ENCODE measurements around the gene CFDP1.

CFDP1 gene

DNA sequence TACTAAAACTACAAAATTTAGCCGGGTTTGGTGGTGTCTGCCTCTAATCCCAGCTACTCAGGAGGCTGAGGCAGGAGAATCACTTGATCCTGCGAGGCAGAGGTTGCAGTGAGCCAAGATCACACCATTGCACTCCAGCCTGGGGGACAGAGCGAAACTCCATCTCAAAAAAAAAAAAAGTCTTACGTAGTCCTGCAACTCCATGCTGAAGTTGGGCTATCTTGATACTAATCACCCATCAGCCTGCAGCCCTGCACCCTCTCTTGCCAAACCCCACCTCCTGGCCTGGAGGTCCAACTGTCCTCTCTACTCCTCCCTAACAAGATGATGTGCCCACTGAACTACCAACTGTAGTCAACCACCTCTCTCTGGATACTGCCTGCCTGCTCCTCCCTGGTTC is 26.4 kb upstream of the CFDP1 start:
- Histone ChIP-seq H2AFZ (ENCODE audit: low read depth, low read length) (no peak overlapping the region), H3K27ac (ENCODE audit: low read length) (no peak overlapping the region), H3K4me2 (ENCODE audit: insufficient read depth, low read length) (no peak overlapping the region), H3K9ac (ENCODE audit: low read depth, low read length) (no peak overlapping the region), H3K4me3 (ENCODE audit: low read depth in 1 of 2, low read length in 2 of 2) (no peak overlapping the region), H3K9me3 (ENCODE audit: insufficient read depth, low read length, severe bottlenecking) (no peaks in the 10 kb centered on the region), H3K27me3 (ENCODE audit: insufficient read depth, low read length, poor library complexity) (no peaks in the 10 kb centered on the region), H3K36me3 (ENCODE audit: insufficient read depth, low read length) (peaks cover 6% of the 10 kb centered on the region), H3K79me2 (ENCODE audit: insufficient read depth, low read length) (peaks cover 95% of the 10 kb centered on the region), H3K4me1 (ENCODE audit: insufficient read depth, low read length) (peaks cover 27% of the 10 kb centered on the region), H4K20me1 (ENCODE audit: insufficient read depth, low read length) (peaks cover 69% of the 10 kb centered on the region)
- no peak for DNase-seq
- TF ChIP-seq EZH2 (IDR thresholded peaks at IDR 0.05; ENCODE audit: borderline replicate concordance, low read depth, low read length, severe bottlenecking) (no peak), CTCF (IDR thresholded peaks at IDR 0.05; ENCODE audit: borderline replicate concordance, extremely low read depth, low read length, poor library complexity, severe bottlenecking) (no peak)
- no peak for ATAC-seq (ENCODE audit: insufficient read depth, low read depth)

DNA sequence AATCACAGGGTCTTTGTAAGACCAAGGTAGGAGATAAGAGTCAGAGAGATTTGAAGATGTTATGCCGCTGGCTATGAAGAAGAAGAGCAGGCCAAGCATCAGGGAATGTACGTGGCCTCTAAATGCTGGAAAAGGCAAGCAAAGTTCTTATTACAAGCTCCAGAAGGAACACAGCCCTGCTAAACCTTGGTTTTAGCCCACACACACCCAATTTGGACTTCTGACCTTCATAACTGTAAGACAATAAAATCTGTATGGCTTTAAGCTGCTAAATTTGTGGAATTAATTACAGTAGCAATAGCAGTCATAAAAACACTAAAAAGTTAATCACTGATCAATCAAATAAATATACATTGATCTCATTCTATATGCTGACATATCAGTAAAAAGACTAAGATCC is 25.1 kb upstream of the CFDP1 start:
- peaks cover 77% of the 10 kb centered on the region for H4K20me1 ChIP-seq (ENCODE audit: insufficient read depth, low read length)
- ATAC-seq (ENCODE audit: insufficient read depth, low read depth) (no peak), DNase-seq (no peak)
- no peak overlapping the region for H3K9ac ChIP-seq (ENCODE audit: low read depth, low read length)
- H3K9me3 ChIP-seq (ENCODE audit: insufficient read depth, low read length, severe bottlenecking): no peaks in the 10 kb centered on the region
- no peak overlapping the region for H3K4me2 ChIP-seq (ENCODE audit: insufficient read depth, low read length)
- TF ChIP-seq EZH2 (IDR thresholded peaks at IDR 0.05; ENCODE audit: borderline replicate concordance, low read depth, low read length, severe bottlenecking) (no peak), CTCF (IDR thresholded peaks at IDR 0.05; ENCODE audit: borderline replicate concordance, extremely low read depth, low read length, poor library complexity, severe bottlenecking) (no peak)
- H3K79me2 ChIP-seq (ENCODE audit: insufficient read depth, low read length): peaks cover 97% of the 10 kb centered on the region
- H3K27ac ChIP-seq (ENCODE audit: low read length): no peak overlapping the region
- H3K27me3 ChIP-seq (ENCODE audit: insufficient read depth, low read length, poor library complexity): no peaks in the 10 kb centered on the region
- H3K4me3 ChIP-seq (ENCODE audit: low read depth in 1 of 2, low read length in 2 of 2): no peak overlapping the region
- peaks cover 23% of the 10 kb centered on the region for H3K4me1 ChIP-seq (ENCODE audit: insufficient read depth, low read length)
- H3K36me3 ChIP-seq (ENCODE audit: insufficient read depth, low read length): peaks cover 6% of the 10 kb centered on the region; the same call in 1 of the 2 replicates
- H2AFZ ChIP-seq (ENCODE audit: low read depth, low read length): no peak overlapping the region

GRCh38 chr16:75458029-75458428 is 24.7 kb upstream of the CFDP1 start:
- no peak for TF ChIP-seq CTCF (IDR thresholded peaks at IDR 0.05; ENCODE audit: borderline replicate concordance, extremely low read depth, low read length, poor library complexity, severe bottlenecking)
- no peak for TF ChIP-seq EZH2 (IDR thresholded peaks at IDR 0.05; ENCODE audit: borderline replicate concordance, low read depth, low read length, severe bottlenecking)
- H3K9ac ChIP-seq (ENCODE audit: low read depth, low read length): no peak overlapping the region
- H3K27me3 ChIP-seq (ENCODE audit: insufficient read depth, low read length, poor library complexity): no peaks in the 10 kb centered on the region
- ATAC-seq (ENCODE audit: insufficient read depth, low read depth) (no peak), DNase-seq (no peak)
- peaks cover 6% of the 10 kb centered on the region; the same call in 1 of the 2 replicates for H3K36me3 ChIP-seq (ENCODE audit: insufficient read depth, low read length)
- no peak overlapping the region for H3K4me3 ChIP-seq (ENCODE audit: low read depth in 1 of 2, low read length in 2 of 2)
- H3K9me3 ChIP-seq (ENCODE audit: insufficient read depth, low read length, severe bottlenecking): no peaks in the 10 kb centered on the region
- H3K4me2 ChIP-seq (ENCODE audit: insufficient read depth, low read length): no peak overlapping the region
- H2AFZ ChIP-seq (ENCODE audit: low read depth, low read length): no peak overlapping the region
- H3K79me2 ChIP-seq (ENCODE audit: insufficient read depth, low read length): peaks cover 97% of the 10 kb centered on the region
- H4K20me1 ChIP-seq (ENCODE audit: insufficient read depth, low read length): peaks cover 76% of the 10 kb centered on the region
- H3K27ac ChIP-seq (ENCODE audit: low read length): no peak overlapping the region
- H3K4me1 ChIP-seq (ENCODE audit: insufficient read depth, low read length): peaks cover 19% of the 10 kb centered on the region
